OCI-LY1 (cell line): Measurements from ENCODE around the gene ENDOG.

Experiments
- H2AFZ ChIP-seq: fragments of 200-600 bp; sonication (generic), shearing (Covaris generic); 2 replicates; pipeline ENCODE4 v1.6.0; 2014; ENCODE audit warnings: antibody characterized with exemption, mild to moderate bottlenecking, low read length
- H3F3A ChIP-seq: fragments of 200-600 bp; sonication (generic), shearing (Covaris generic); 2 replicates; pipeline ENCODE4 v1.6.0; 2014; ENCODE audit warnings: mild to moderate bottlenecking, antibody characterized with exemption, low read length, moderate library complexity; ENCODE audit not compliant: insufficient read depth
- H3K27ac ChIP-seq: fragments of 200-600 bp; sonication (generic); 2 replicates; pipeline ENCODE4 v1.5.1; 2014; ENCODE audit warnings: low read length, mixed run types, mild to moderate bottlenecking, low read depth; ENCODE audit not compliant: poor library complexity, severe bottlenecking
- H3K27me3 ChIP-seq: fragments of 200-600 bp; sonication (generic); 2 replicates; pipeline ENCODE4 v1.6.0; 2014; ENCODE audit warnings: antibody characterized with exemption, mild to moderate bottlenecking, low read length, moderate library complexity; ENCODE audit not compliant: insufficient read depth
- H3K36me3 ChIP-seq: fragments of 200-600 bp; sonication (generic); 2 replicates; pipeline ENCODE4 v1.6.1; 2014; ENCODE audit warnings: mild to moderate bottlenecking, antibody characterized with exemption, low read length, moderate library complexity, mixed read lengths; ENCODE audit not compliant: insufficient read depth
- H3K4me1 ChIP-seq: fragments of 200-600 bp; sonication (generic); 2 replicates; pipeline ENCODE4 v1.5.1; 2014; ENCODE audit warnings: mild to moderate bottlenecking, low read length, moderate library complexity; ENCODE audit not compliant: insufficient read depth, severe bottlenecking
- H3K4me2 ChIP-seq: fragments of 200-600 bp; sonication (generic), shearing (Covaris generic); 2 replicates; pipeline ENCODE4 v1.6.1; 2014; ENCODE audit warnings: low read length
- H3K4me3 ChIP-seq: fragments of 200-600 bp; sonication (generic); 2 replicates; pipeline ENCODE4 v1.5.1; 2014; ENCODE audit warnings: low read length, low read depth, mild to moderate bottlenecking, mixed read lengths; ENCODE audit not compliant: poor library complexity, severe bottlenecking
- H3K79me2 ChIP-seq: fragments of 200-600 bp; shearing (Covaris generic); 2 replicates; pipeline ENCODE4 v1.6.1; 2016; ENCODE audit warnings: mixed run types, low read length, mixed read lengths; ENCODE audit not compliant: insufficient read depth
- H3K9ac ChIP-seq: fragments of 200-600 bp; sonication (generic), shearing (Covaris generic); 2 replicates; pipeline ENCODE4 v1.6.1; 2014; ENCODE audit warnings: mild to moderate bottlenecking, low read length, mixed read lengths
- H3K9me2 ChIP-seq: fragments of 200-600 bp; sonication (generic), shearing (Covaris generic); 2 replicates; pipeline ENCODE4 v1.6.1; 2014; ENCODE audit warnings: low read depth, mild to moderate bottlenecking, low read length, mixed read lengths
- H3K9me3 ChIP-seq: fragments of 200-600 bp; shearing (Covaris generic); 2 replicates; pipeline ENCODE4 v1.6.1; 2014; ENCODE audit warnings: low read length, mixed read lengths
- H4K20me1 ChIP-seq: fragments of 200-600 bp; sonication (generic), shearing (Covaris generic); 2 replicates; pipeline ENCODE4 v1.6.0; 2016; ENCODE audit warnings: mild to moderate bottlenecking, low read length; ENCODE audit not compliant: insufficient read depth
- EZH2 ChIP-seq: fragments of 200-600 bp; sonication (generic), shearing (Covaris generic); IDR thresholded peaks from 2 replicates; pipeline ENCODE4 v1.8.0; 2017; ENCODE audit warnings: borderline replicate concordance, mixed run types, mild to moderate bottlenecking, antibody characterized with exemption, low read length, moderate library complexity, mixed read lengths
- TF ChIP-seq, protein P1 (sequence below): fragments of 200-600 bp; sonication (generic), shearing (Covaris generic); IDR thresholded peaks from 2 replicates; pipeline ENCODE4 v1.5.1; 2017; ENCODE audit warnings: mild to moderate bottlenecking, antibody characterized with exemption, low read length, moderate library complexity, mixed read lengths

Gene ENDOG

DNA sequence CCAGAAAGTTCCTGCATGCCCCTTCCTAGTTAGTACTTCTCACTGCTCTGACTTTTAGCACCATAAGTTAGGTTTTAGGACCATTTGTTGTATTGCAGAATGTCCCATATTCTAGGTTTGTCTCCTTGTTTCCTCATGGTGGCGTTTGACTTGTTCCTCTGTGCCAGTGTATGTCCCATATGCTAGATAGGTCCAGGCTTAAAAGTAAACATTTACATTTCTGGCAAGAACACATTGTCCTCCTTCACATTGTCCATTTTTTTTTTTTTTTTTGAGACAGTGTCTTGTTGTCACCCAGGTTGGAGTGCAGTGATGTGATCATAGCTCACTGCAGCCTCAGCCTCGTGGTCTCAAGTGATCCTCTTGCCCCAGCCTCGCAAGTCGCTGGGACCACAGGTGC lies 15.8 kb upstream of the ENDOG start:
- Histone ChIP-seq H3K4me2 (no peak overlapping the region), H3F3A (no peaks in the 10 kb centered on the region), H3K9ac (no peak overlapping the region), H3K36me3 (peaks cover 71% of the 10 kb centered on the region), H3K9me2 (no peaks in the 10 kb centered on the region), H4K20me1 (no peaks in the 10 kb centered on the region), H3K27me3 (no peaks in the 10 kb centered on the region), H3K4me3 (no peak overlapping the region), H3K4me1 (no peaks in the 10 kb centered on the region), H3K9me3 (no peaks in the 10 kb centered on the region), H2AFZ (no peak overlapping the region), H3K79me2 (no peaks in the 10 kb centered on the region), H3K27ac (no peak overlapping the region)
- TF ChIP-seq, protein P1, sequence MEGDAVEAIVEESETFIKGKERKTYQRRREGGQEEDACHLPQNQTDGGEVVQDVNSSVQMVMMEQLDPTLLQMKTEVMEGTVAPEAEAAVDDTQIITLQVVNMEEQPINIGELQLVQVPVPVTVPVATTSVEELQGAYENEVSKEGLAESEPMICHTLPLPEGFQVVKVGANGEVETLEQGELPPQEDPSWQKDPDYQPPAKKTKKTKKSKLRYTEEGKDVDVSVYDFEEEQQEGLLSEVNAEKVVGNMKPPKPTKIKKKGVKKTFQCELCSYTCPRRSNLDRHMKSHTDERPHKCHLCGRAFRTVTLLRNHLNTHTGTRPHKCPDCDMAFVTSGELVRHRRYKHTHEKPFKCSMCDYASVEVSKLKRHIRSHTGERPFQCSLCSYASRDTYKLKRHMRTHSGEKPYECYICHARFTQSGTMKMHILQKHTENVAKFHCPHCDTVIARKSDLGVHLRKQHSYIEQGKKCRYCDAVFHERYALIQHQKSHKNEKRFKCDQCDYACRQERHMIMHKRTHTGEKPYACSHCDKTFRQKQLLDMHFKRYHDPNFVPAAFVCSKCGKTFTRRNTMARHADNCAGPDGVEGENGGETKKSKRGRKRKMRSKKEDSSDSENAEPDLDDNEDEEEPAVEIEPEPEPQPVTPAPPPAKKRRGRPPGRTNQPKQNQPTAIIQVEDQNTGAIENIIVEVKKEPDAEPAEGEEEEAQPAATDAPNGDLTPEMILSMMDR: no peak
- no peak for TF ChIP-seq EZH2

DNA sequence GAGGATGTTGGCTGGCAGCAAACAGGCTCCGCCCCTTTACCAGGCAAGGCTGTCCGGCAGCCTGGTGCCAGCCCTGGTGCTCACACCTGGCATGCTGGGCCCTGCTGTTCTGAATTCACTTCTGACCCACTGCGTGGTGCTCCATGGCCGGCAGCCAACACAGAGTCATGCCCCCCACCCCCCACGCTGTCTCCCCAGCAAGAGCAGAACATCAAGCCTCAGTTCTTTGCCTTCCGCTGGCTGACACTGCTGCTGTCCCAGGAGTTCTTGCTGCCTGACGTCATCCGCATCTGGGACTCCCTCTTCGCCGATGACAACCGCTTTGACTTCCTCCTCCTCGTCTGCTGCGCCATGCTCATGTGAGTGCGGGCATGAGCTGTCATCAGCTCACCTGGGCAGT lies 12.6 kb upstream of the ENDOG start:
- H2AFZ ChIP-seq: no peak overlapping the region
- H3K27ac ChIP-seq: no peak overlapping the region
- H3K4me3 ChIP-seq: no peak overlapping the region
- H3K79me2 ChIP-seq: no peaks in the 10 kb centered on the region
- H3K9me2 ChIP-seq: no peaks in the 10 kb centered on the region
- H3K9me3 ChIP-seq: no peaks in the 10 kb centered on the region
- H3K9ac ChIP-seq: no peak overlapping the region
- H3K4me2 ChIP-seq: no peak overlapping the region
- no peaks in the 10 kb centered on the region for H3K4me1 ChIP-seq
- TF ChIP-seq, protein P1: no peak
- TF ChIP-seq EZH2: no peak
- peaks cover 52% of the 10 kb centered on the region for H3K36me3 ChIP-seq
- H4K20me1 ChIP-seq: no peaks in the 10 kb centered on the region
- no peaks in the 10 kb centered on the region for H3K27me3 ChIP-seq
- no peaks in the 10 kb centered on the region; the same call in 1 of the 2 replicates for H3F3A ChIP-seq

DNA sequence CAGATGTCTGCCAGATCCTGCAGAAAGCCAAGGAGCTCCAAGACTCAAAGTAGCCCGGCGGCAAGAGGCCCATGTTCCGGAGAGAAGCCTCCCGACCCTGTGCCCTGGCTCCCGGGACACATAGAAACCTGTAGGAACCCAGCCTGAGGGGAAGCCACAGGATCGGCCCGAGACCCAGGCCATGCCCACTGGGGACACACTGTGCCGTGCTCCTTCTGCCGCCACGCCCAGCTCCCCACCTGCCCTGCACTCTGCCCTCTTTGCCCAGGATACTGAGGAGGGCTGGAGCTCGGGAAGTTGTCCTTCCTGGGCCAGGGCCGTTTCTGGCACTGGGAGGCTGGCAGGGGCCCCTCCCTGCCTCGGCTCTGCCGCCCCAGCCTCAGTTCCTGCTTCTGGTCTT lies 10.5 kb upstream of the ENDOG start:
- Histone ChIP-seq H3K9me2 (no peaks in the 10 kb centered on the region), H3F3A (peaks cover 3% of the 10 kb centered on the region; the same call in 1 of the 2 replicates), H3K9me3 (no peaks in the 10 kb centered on the region), H3K27me3 (no peaks in the 10 kb centered on the region), H3K79me2 (no peaks in the 10 kb centered on the region), H3K4me1 (no peaks in the 10 kb centered on the region), H3K27ac (no peak overlapping the region), H3K4me3 (no peak overlapping the region), H3K4me2 (no peak overlapping the region), H3K9ac (no peak overlapping the region), H3K36me3 (peaks cover 38% of the 10 kb centered on the region), H2AFZ (no peak overlapping the region), H4K20me1 (no peaks in the 10 kb centered on the region)
- no peak for TF ChIP-seq EZH2
- TF ChIP-seq, protein P1: no peak
